Measurements from ENCODE around the gene M1AP.

The M1AP gene

DNA sequence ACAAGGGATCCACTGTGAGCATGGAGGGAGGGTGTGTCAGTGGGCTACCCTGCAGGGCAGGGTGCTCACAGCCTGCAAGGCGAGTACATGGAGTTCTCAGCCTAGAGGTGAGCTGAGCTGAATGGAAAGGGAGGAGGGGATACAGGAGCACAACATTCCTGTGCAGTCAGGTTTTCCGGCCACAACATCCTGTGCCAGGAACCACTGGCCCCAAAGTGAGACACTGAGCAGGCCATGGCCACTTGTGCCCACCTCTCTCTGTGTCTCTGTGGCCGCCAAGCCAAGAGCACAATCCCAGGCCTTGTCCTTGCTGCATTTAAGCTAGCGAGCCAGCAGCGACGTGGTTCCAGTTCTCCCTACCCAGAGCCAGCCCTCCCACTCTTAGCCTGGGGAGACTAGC, 87.5 kb downstream of the M1AP start:
- no peak for DNase-seq

DNA sequence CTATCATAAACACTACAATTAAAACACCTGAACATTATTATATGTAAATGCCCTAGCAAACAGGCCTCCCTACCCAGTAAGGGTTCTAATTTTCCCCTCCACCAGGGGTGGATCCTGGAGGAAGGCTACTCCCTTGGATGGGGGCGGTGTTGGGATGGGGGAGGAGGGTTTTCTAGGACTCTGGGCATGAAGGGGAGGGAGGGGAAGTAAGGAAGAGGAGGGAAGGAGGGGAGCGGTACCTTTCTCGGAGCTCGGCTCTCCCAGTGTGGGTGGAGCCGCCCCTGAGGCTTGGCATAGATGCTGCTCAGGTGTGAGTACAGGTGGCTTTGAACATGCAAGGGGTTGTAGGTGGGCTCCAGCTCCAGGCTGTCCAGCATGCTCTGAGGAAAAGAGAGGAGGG, 88.2 kb downstream of the M1AP start:
- DNase-seq: no peak

DNA sequence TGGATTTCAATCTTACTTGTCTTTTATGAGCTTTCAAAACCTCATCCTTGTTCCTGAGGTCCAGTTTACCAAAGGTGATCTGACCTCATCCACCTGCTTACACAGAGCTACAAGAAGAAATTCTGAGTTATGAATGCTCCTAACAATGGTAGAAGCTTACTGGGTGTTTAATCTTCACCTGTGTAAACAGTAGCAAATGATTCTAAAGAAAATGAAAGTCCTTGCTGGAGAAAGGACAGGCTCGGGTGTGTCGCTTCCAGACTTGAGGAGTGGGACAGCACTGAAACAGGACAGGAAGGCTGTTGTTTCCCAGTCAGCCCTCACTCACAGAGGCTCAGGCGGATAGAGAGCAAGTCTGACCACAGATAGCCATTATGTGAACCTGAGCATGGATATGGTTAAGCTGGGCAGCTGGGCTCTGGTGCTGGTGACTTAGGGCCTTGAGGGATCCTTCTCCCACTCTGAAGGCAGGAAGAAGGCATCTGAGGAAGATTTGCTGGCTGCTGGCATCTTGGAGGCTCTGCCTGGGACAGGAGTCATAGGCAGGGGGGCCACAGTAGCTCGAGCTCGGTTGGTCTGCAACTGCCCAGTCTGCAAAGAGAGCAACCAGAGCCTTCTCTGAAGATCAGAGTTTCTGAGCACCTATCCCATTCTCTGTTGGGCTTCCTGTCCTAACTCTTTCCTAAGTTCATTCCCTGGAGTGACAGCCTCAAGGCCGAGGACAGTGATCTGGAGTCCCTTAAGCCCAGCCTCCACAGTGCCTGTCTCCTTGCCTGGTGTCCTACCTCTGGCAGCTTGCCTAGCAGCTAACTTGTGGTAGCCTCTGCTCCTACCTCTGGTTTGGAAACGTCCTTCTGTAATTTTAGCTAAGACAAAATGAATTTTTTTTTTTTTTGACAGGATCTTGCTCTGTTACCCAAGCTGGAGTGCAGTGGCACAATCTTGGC, 89.6 kb downstream of the M1AP start:
- DNase-seq: no peak

DNA sequence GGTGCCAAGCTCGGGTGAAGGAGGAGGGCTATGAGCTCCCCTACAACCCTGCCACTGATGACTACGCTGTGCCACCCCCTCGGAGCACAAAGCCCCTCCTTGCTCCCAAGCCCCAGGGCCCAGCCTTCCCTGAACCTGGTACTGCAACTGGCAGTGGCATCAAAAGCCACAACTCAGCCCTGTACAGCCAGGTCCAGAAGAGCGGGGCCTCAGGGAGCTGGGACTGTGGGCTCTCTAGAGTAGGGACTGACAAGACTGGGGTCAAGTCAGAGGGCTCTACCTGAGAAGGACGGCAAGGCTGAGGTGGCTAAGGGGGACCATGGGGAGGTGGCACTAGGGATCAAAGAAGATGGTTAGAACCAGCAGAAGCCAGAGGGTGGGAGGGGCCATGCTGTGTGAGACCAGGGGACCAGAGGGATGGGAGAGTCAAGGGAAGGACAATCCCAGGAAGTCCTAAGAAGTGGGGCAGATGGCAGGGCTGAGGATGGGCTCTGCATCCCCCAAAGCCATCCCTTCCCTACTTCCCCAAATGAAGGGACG, 91.2 kb downstream of the M1AP start:
- DNase-seq: no peak

DNA sequence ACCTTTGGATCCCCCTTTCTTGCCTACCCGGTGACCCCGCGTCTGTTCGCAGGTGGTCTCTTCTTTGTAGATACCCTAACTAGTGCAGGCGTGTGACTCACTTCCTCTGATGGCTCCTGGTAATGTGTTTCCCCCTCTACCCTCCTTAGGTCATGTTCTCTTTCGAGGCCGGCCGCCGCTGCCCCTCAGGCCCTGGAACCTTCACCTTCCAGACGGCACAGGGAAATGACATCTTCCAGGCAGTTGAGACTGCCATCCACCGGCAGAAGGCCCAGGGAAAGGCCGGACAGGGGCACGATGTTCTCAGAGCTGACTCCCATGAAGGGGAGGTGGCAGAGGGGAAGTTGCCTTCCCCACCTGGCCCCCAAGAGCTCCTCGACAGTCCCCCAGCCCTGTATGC, 92.0 kb downstream of the M1AP start:
- DNase-seq: no peak

DNA sequence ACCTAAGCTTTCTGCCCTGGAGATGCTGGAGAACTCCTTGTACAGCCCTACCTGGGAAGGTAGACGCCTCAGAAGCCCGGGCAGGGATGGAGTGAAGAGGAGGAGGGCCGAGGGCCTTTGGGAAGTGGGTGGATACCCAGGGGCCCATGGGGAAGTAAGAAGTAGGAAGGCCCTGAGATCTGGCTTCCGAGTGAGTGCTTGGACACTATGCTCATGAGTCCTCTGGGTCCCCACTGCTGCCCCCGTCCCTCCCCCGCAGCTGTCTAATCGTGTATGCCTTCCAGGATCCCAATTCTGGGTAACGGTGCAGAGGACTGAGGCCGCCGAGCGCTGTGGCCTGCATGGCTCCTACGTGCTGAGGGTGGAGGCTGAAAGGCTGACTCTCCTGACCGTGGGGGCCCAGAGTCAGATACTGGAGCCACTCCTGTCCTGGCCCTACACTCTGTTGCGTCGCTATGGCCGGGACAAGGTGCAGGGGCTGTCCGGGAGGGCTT, 92.5 kb downstream of the M1AP start:
- no peak for DNase-seq

DNA sequence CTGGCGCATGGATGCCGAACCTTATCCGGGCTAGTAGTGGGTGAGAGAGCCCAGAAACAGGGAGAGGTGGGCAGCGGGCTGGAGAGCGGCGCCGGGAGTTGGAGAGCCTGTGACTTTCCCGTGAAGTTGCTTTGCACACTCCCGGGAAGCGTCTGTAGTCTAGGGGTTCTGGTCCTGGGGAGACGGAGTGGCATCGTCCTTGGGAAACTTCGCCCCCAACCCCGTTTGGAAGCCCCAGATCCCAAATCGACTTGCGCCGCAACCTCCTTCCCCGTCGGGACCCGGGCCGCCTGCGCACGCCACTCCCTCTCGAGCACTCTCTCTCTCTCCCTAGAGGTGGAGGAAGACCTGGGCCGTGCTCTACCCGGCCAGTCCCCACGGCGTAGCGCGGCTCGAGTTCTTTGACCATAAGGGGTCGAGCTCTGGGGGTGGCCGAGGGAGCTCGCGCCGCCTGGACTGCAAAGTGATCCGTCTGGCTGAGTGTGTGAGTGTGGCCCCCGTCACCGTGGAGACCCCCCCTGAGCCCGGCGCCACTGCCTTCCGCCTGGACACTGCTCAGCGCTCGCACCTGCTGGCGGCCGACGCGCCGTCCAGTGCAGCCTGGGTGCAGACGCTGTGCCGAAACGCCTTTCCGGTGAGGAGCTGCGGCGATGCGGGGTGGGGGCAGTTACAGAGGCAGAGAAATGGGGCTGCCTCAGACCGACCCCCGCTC, 93.2 kb downstream of the M1AP start:
- no peak for DNase-seq

DNA sequence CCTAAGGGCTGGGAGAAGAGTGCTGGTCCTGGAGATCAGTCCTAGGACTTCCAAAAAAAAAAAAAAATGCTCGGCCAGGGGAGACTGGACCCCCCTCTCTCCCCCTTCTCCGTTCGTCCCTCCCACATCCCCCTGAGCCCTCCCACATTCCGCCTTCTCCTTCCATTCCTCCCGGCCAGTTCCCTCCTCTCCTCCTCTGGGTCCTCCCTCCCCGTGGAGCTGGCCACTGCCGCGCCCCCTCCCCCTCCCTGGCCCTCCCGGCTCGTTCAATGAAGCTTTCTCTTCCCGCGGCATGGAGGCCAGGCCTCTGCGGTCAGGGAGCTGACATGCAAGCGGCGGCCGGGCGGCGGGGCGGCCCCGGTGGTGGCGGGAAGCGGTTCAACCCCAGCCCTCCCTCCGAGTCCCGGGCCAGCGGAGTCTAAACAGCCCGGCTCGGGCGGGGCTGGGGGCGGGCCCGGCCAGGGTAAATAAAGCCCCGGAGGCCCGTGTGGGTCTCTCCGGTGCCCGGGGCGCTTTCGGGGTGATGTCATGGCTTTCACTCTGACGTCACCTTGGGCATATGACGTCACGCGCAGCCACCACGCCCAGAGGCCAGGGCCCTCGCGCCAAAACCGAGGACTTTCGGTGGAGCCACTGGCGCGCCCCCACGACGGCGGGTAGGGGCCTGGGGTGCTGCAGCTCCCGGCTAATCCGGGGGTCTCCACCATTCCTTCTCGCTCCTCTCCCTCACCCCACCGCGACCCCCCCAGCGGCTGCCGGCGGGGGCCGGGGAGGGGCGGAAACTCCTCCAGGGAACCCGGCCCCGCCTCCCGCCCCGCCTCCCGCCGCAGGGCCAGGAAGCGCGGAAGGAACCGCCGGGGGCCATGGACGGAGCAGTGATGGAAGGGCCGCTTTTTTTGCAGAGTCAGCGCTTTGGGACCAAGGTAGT, 94.0 kb downstream of the M1AP start, which contains the start of the genes DOK1 and LOXL3:
Gene DOK1 (plus strand): TSS at position 829 of the 928 bp plus-strand sequence. CDS start 35 bp downstream, at position 864.
Gene LOXL3 (minus strand): TSS at position 51 of the 928 bp plus-strand sequence. CDS start 1,308 bp downstream, outside the sequence.
- DNase-seq: peak; percentile 52

DNA sequence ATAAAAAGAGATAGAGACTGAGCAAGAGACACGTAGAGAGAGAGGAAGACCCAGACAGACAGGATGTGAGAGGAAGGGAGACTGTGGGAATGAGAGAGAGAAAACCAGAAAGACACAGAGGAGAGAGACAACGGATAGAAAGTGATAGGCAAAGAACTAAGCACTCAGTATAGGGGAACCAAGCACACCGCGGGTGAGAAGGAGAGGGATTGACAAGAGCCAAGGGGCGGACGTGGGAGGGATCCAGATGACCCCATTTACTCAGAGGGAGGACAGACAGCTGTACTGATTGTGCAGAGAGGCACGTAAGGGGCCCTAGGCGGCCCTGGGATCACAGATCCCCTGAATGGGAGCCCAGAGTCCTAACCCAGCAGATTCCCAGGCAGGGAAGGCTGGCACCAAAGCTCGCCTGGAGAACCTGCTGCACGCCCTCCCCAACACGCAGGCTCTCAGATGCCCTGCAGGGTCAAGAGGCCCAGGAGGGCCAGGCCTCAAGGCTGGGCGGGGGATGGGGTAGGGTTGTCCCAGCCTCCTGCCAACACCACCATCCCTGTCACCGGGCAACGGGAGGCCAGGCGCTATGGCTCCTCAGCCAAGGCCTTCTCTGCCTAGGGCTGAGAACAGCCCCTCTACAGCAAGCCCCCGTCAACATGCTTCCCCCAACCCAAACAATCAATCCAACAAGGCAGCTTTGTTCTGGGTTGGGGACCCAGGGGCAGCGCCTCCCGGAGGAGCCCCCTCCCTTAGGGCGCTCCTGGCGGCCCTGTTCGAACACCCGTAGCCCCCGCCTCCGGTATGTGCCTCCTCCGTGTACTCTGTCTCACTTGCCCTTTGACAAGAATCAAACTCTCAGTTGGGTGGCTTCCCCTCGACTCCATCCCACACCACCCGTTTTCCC, 95.0 kb downstream of the M1AP start:
- DNase-seq: no peak

DNA sequence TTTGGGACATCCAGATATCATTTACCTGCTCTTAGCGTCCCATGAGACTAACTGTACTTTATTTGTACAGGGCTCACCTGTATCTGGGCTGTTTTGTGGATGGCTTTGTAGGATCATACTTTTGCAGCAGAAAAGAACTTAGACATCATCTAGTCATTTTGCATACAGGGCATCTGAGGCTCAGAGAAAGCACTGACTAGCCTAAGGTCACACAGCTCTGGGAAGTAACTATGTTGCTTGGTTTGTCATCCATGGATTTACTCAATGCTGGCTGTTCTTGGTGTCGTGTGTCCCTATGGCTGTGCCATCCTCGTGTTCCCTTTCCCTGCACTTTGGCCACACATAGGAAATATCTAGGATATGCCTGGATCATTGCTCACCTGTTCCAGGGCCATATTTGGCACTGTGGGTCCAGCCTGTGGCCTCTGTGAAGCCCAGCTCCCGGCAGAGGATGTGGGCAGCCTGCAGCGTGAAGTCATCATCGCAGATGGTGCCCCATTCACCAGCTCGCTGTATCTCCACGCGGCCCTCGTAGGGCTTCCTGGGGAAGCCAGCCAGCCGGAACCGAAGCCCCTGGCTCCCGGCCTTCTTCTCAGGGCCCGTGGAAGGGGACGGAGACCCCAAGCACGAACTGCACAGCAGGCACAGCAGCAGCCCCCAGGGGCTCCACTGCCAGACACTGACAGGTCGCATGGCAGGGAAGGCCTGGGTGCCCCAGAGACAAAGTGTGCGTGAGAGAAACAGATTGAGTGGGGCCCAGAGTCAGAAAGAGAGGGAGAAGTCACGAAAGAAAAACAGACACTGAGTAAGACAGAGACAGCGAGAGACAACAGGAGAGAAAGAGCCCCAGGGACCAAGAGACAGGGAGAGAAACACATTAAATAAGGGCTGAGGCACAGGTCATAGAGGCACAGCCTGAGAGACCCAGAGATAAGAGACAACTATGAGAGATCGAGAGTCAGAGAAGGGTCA, 95.9 kb downstream of the M1AP start:
- DNase-seq: no peak

DNA sequence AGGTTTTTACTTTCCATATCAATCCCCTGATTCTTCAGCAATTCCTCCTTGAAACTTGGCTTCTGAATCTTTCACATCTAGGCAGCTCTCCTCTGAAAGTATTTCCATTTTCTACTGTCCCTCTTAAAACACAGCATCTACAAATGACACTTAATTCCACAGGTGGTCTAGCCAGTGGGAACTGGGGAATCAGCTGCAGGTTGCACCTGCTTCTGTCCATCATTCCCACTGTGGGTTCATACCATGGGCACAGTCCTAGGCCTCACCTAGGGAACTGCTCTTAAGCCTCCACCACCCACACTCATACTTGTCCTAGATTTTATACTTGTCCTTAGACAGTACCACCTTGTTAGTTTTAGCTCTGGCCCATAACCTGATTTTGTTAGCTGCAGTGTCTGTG, 96.6 kb downstream of the M1AP start:
- no peak for DNase-seq

DNA sequence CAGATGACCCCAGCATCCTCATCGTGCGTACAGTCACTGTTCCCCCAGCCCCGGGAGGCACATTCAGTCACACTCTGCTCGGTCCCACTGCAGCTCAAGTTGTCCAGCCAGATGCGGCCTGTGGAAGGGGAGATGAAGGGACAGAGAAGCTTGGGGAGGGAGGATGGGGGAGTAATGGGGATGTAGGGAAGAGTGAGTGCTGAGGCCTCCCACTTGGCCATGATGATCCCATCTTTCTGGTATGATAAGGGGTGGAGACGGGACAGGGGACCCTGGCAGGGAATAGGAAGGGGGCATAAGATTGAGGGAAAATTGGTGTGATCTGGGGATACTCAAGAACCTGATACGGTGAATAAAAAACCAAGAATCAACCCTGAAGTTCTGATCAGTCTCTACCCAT, 97.9 kb downstream of the M1AP start:
- DNase-seq: no peak

DNA sequence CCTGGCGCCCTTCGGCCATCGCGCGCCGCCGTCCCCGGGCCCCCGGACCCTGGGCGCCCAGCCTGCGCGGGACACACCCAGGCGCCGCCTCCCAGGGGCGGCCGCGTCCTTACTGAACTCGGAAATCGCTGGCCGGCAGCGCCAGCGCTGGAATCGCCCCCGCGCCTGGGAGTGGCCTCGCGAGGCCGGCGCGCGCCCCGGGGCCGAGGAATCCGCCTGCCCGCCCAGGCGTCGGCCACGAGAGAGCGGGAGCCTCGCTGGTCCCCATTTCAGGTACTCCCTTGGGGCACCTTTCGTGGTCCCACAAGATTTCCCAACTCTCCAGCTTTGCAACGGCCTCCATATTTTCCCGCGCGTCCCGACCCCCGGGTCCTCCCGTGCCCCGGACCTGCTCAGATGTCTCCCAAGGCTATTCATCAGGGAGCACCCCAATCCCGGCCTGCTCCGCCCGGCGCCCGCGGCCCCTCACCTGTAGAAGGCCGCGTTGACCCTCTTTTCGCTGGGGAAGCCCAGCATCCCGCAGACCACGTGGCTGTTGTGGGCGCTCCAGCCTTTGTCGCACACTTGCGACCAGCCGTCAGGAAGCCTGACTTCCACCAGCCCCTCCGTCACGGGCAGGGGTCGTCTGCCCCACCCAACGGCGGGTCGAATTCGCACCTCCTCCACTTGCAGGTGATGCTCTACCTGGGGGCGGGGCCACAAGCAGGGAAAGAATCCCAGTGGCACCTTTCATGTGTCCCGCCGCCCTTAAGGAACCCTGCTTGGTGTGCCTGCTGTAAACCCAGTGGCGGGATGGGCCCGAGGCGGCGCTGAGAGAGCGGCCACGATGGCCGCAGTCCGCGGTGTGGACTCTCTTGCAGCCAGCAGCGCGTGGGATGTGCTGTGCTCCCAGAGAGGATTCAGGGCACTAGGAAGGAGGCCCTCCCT, 99.0 kb downstream of the M1AP start:
- peak; percentile 48 for DNase-seq

DNA sequence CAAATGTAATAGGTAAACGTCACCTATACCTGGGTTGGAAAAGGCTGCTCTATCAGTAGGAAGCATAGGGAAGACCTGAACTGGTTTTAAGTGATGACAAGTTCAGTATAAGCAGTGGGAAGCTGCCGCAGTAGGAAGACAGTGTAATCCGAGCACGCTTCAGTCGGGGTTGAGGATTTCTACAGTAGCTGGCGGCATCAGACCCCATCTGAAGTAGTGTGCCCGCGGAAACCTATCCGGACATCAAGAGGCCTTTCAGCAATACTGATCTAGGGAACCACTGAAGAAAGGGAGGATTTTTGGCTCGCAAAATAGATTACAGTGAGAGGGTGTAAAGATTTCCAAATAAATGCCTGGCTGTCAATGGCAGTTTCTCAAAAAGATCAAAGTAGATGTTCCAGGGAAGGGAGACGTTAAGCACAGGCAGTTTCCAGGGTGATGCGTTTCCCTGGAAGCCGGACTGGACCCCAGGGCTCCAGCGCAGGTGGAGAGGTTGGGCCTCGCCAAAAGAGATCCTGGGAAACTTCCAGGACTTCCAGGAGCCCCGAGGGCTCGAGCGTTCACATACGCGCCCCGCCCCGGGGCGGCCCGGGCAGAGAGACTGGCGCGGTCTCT, 99.7 kb downstream of the M1AP start:
- DNase-seq: peak; percentile 23

DNA sequence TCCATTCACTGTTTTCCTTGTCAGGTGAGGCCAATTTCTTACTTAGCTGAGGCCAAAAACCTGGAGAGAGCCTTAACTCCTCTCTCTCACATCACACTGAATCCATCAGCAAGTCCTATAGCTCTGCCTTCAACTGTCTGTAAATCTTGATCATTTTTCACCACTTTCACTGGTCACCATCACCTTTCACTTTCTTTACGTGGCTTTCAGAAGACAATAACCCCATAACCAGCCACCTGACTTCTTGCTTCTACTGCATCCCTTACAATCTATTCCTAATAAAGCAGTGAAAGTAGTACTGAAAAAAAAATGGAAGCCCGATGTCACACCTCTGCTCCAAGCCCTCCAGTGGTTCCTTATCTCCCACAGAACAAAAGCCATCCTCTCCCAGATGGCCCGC, 102.1 kb downstream of the M1AP start:
- DNase-seq: no peak

DNA sequence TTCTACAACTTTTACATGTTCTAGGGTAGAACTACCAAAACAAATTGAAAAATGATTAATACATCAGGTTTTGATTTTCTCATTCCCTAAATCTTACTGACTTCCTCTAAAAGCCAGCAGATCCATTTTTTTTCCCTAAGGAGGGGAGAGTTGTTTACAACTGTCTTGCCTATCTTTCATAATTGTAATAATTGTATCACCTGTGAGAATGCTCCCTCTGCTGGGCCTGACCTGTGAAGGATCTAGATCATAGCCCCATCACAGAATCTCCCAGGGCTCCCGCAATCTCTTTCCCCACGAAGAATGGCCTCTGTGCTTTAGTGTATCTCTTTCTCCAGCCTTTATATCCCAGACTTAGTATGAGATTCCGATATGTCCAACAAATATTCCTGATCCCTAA, 103.5 kb downstream of the M1AP start:
- DNase-seq: peak; percentile 26

DNA sequence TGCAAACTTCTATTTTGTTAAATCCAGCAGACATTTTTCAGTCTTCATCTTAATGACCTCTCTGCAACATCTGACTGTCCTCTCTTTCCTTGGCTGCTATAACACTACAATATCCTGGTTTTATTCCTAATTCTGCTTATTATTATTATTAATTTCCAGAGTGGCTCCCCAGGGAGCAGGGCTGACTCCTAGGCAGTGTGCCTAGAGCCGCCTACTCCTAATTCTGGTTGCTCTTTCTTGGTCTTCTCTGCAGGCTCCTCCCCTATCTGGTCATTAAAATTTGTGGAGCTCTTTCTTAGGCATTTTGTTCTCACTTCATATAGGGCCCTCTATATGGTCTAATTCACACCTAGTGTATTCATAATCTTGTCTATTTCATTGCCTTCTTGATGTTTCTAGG, 105.2 kb downstream of the M1AP start:
- no peak for DNase-seq

DNA sequence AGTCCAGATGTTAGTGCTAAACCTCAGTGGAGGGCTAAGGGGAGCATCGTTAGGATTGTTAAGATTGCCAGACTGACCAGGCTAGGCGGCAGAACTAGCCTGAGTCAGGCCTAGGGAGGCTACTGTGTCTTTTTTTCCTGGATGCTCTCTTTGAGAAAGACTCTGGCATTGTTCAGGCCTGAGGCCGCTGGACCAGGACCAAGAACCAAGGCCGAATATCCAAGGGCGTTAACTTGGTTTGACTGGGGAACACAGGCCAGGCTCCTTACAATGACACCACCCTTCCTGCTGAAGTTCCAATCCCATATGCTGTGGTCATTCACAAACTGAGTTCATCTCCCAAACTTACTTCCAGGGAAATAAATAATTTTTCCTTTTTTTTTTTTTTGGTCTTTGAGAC, 107.8 kb downstream of the M1AP start:
- DNase-seq: no peak

Measured in DMS79 (cell line).